HL-60 (cell line): ENCODE results near the gene ZMIZ1.

Experiments
- CTCF ChIP-seq: IDR thresholded peaks from one replicate; pipeline ENCODE4 v1.5.1; 2011; ENCODE audit warnings: low read length, control low read depth, inconsistent platforms; ENCODE audit not compliant: insufficient read depth
- GABPA ChIP-seq: IDR thresholded peaks from 2 replicates; pipeline ENCODE4 v1.6.1; 2012; ENCODE audit warnings: low read depth
- POLR2AphosphoS5 ChIP-seq: IDR thresholded peaks from 2 replicates; pipeline ENCODE4 v1.6.1; 2012; ENCODE audit warnings: low read depth
- REST ChIP-seq: IDR thresholded peaks from 2 replicates; pipeline ENCODE4 v1.6.1; 2012; ENCODE audit warnings: low read depth; ENCODE audit not compliant: insufficient replicate concordance
- SPI1 ChIP-seq: IDR thresholded peaks from 2 replicates; pipeline ENCODE4 v1.6.1; 2012; ENCODE audit warnings: low read depth, mild to moderate bottlenecking, borderline replicate concordance

GRCh38 chr10:79022565-79023230 lies 46.1 kb upstream of the ZMIZ1 start:
- TF ChIP-seq CTCF: no peak
- TF ChIP-seq POLR2AphosphoS5: no peak
- TF ChIP-seq REST: no peak
- no peak for TF ChIP-seq GABPA
- no peak for TF ChIP-seq SPI1
